Smooth muscle cell (in vitro differentiated cells): ENCODE data around the gene LSMEM2. TPM values are rescaled to one million over a fixed set of nuclear protein-coding genes. Genes with fewer than 3 reads are reported as not detected.

ENCODE experiments used
- DNase-seq: peaks from one replicate; lab custom pipeline; 2025; ENCODE audit not compliant: unreplicated experiment; lab: John Stamatoyannopoulos, UW
- H2AFZ ChIP-seq: fragments of 200-600 bp; sonication (generic); 2 replicates; pipeline ENCODE4 v1.6.0; 2016; ENCODE audit warnings: antibody characterized with exemption, low read depth, mild to moderate bottlenecking
- H3F3A ChIP-seq: fragments of 200-600 bp; sonication (generic); 2 replicates; pipeline ENCODE4 v1.6.0; 2017; ENCODE audit warnings: antibody characterized with exemption, low read depth
- H3K27ac ChIP-seq: fragments of 200-600 bp; sonication (generic); 2 replicates; pipeline ENCODE4 v1.5.1; 2016; ENCODE audit warnings: low read depth, mild to moderate bottlenecking
- H3K27me3 ChIP-seq: fragments of 200-600 bp; sonication (generic); 2 replicates; pipeline ENCODE4 v1.6.1; 2016; ENCODE audit warnings: low read depth, mild to moderate bottlenecking
- H3K36me3 ChIP-seq: fragments of 200-600 bp; sonication (generic); 2 replicates; pipeline ENCODE4 v1.5.1; 2016; ENCODE audit warnings: low read depth
- H3K4me1 ChIP-seq: fragments of 200-600 bp; sonication (generic); 2 replicates; pipeline ENCODE4 v1.5.1; 2016; ENCODE audit warnings: low read depth
- H3K4me2 ChIP-seq: fragments of 200-600 bp; sonication (generic); 2 replicates; pipeline ENCODE4 v1.6.0; 2016; ENCODE audit warnings: mild to moderate bottlenecking
- H3K4me3 ChIP-seq: fragments of 200-600 bp; sonication (generic); 2 replicates; pipeline ENCODE4 v1.5.1; 2016; ENCODE audit warnings: mild to moderate bottlenecking
- H3K79me2 ChIP-seq: fragments of 200-600 bp; sonication (generic); 2 replicates; pipeline ENCODE4 v1.6.0; 2016; ENCODE audit warnings: low read depth, mild to moderate bottlenecking
- H3K9ac ChIP-seq: fragments of 200-600 bp; sonication (generic); 2 replicates; pipeline ENCODE4 v1.6.0; 2016; ENCODE audit warnings: low read depth
- H3K9me3 ChIP-seq: fragments of 200-600 bp; sonication (generic); replicated peaks from 2 replicates; pipeline ENCODE4 v1.5.1; 2016; ENCODE audit warnings: low read depth
- H4K20me1 ChIP-seq: fragments of 200-600 bp; sonication (generic); 2 replicates; pipeline ENCODE4 v1.6.0; 2016; ENCODE audit warnings: low read depth
- WGBS: methylation state at CpG from one replicate; pipeline ENCODE4 v1.1.7; 2016; ENCODE audit warnings: low lambda C conversion rate; 5-methylcytosine and 5-hydroxymethylcytosine counted together
- polyA plus RNA-seq: library from polyadenylated mRNA; unstranded; fragments of >200 nt; fragmentation: Nextera tagmentation; extraction: Ambion mirVana; gene quantifications from 2 replicates; pipeline ENCODE4 v1.2.1, GENCODE V29; 2016
- total RNA-seq: library from RNA; depleted of rRNA; stranded (reverse); fragments of >200 nt; gene quantifications from 2 replicates; pipeline ENCODE4 v1.2.3, GENCODE V29; 2014
- TF ChIP-seq, protein P1 (sequence below): fragments of 200-600 bp; sonication (generic); IDR thresholded peaks from 2 replicates; pipeline ENCODE4 v1.5.1; 2017; ENCODE audit warnings: borderline replicate concordance, mild to moderate bottlenecking, antibody characterized with exemption; ENCODE audit not compliant: insufficient read depth, poor library complexity, severe bottlenecking

The LSMEM2 gene
- total and polyA plus RNA-seq, 2 experiments from 2014 or later = 0.09 TPM; not detected in 1

DNA sequence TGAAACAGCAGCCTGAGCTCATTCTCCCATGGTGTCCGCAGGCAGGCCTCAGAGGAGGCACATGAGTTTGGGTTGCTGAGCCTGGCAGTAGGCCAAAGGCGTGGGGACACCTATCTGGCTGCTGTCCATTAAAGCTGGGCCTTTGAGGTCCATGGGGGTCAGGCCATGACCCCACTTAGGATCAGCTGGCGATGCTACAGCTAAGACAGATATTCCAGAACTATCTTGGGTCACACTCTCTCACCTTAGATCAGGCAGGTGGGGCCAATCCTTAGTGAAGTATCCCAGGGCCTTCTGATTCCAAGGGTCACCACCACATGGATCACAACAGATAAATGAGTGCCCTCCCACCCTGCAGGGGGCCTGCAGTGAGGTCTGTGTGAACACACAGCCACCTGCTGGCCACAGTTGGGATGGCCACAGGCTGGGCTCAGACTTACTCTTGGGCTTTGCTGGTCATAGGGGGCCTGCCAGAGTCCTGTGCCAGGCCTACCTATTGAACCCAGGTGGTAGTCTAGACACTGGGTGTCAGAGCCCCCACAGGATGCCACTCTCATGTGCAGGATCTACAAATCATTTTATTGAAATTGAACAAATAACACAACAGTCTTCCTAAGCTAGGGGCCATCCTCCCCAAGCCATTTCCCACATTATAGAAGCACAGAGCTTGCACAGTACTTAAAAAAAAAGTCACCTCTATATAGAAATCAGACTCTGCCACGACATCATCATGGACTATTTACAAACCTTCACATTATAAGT is 45.6 kb downstream of the LSMEM2 start:
- TF ChIP-seq, protein P1, sequence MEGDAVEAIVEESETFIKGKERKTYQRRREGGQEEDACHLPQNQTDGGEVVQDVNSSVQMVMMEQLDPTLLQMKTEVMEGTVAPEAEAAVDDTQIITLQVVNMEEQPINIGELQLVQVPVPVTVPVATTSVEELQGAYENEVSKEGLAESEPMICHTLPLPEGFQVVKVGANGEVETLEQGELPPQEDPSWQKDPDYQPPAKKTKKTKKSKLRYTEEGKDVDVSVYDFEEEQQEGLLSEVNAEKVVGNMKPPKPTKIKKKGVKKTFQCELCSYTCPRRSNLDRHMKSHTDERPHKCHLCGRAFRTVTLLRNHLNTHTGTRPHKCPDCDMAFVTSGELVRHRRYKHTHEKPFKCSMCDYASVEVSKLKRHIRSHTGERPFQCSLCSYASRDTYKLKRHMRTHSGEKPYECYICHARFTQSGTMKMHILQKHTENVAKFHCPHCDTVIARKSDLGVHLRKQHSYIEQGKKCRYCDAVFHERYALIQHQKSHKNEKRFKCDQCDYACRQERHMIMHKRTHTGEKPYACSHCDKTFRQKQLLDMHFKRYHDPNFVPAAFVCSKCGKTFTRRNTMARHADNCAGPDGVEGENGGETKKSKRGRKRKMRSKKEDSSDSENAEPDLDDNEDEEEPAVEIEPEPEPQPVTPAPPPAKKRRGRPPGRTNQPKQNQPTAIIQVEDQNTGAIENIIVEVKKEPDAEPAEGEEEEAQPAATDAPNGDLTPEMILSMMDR = peak; percentile 81
- H3K4me3 ChIP-seq = no peak overlapping the region
- no peak overlapping the region for H2AFZ ChIP-seq
- DNase-seq = no peak
- H3F3A ChIP-seq = peaks cover 12% of the 10 kb centered on the region
- no peaks in the 10 kb centered on the region for H3K9me3 ChIP-seq
- no peaks in the 10 kb centered on the region for H3K36me3 ChIP-seq
- no peak overlapping the region for H3K27ac ChIP-seq
- no peaks in the 10 kb centered on the region for H3K27me3 ChIP-seq
- WGBS = 63% methylated on average over 4 of the region's 4 CpGs
- H3K9ac ChIP-seq = no peak overlapping the region
- H3K4me2 ChIP-seq = no peak overlapping the region
- H3K79me2 ChIP-seq = peaks cover 27% of the 10 kb centered on the region
- peaks cover 27% of the 10 kb centered on the region for H3K4me1 ChIP-seq
- H4K20me1 ChIP-seq = no peaks in the 10 kb centered on the region

- no peaks in the 10 kb centered on the region for H3K9me3 ChIP-seq
- 93% methylated on average over 2 of the region's 2 CpGs for WGBS
- no peaks in the 10 kb centered on the region for H4K20me1 ChIP-seq
- H3K79me2 ChIP-seq = peaks cover 22% of the 10 kb centered on the region
- peaks cover 23% of the 10 kb centered on the region for H3K4me1 ChIP-seq
- H3K36me3 ChIP-seq = no peaks in the 10 kb centered on the region
- no peak overlapping the region for H3K4me3 ChIP-seq
- peaks cover 12% of the 10 kb centered on the region for H3F3A ChIP-seq
- H3K27ac ChIP-seq = no peak overlapping the region
- no peaks in the 10 kb centered on the region for H3K27me3 ChIP-seq
- H2AFZ ChIP-seq = no peak overlapping the region
- H3K9ac ChIP-seq = no peak overlapping the region
- TF ChIP-seq, protein P1 = no peak
- no peak overlapping the region for H3K4me2 ChIP-seq
- no peak for DNase-seq
These were observed 46.2 kb downstream of the LSMEM2 start for GRCh38 chr3:50325113-50325480.

DNA sequence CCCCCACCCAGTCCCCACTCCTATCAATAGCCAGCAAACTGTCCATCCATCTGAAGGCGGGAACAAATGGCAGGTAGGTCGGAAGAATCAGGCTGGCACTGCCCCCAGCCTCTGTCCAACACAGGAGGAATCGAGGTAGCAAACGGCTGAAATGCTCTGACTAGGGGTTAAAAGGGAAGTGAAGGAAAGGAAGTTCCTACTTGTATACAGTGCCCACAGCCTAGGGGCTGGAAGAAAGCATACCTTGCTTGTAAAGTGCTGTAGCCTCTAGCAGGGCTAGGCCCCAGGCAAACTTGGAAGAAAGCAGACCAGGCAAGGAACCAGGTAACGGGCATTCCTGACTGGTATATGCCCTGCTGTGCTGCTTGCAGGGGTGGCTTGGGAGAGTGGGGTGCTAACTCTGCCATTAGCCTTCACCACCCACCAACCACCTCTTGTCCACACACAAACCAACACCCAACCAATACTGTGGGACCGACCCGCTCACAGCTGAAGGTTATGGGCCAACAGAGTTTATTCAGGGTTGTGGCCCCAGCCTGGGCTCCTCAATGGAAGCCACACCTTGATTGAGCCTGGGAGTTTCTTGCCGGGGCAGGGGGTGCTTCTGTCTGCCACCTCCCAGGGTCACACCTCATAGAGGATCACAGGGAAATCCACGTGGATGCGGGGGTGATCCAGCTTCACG is 46.8 kb downstream of the LSMEM2 start:
- H3K79me2 ChIP-seq = peaks cover 17% of the 10 kb centered on the region
- H2AFZ ChIP-seq = no peak overlapping the region
- no peak overlapping the region for H3K9ac ChIP-seq
- H3K27ac ChIP-seq = no peak overlapping the region
- H3K9me3 ChIP-seq = no peaks in the 10 kb centered on the region
- no peaks in the 10 kb centered on the region for H4K20me1 ChIP-seq
- DNase-seq = no peak
- H3K4me3 ChIP-seq = no peak overlapping the region
- H3K36me3 ChIP-seq = no peaks in the 10 kb centered on the region
- WGBS = 96% methylated on average over 11 of the region's 11 CpGs
- H3K27me3 ChIP-seq = no peaks in the 10 kb centered on the region
- TF ChIP-seq, protein P1 = no peak
- H3K4me1 ChIP-seq = peaks cover 19% of the 10 kb centered on the region
- H3K4me2 ChIP-seq = no peak overlapping the region
- H3F3A ChIP-seq = peaks cover 12% of the 10 kb centered on the region
